ENCODE measurements around the gene BCL2L11.

The BCL2L11 gene

GRCh38 chr2:111118481-111118980, 2.2 kb upstream of the BCL2L11 start:
- DNase-seq = no peak

GRCh38 chr2:111118981-111119821, 1.5 kb upstream of the BCL2L11 start:
- peak; percentile 76 for DNase-seq

- DNase-seq = no peak
Observed at GRCh38 chr2:111119822-111120252, 877 bp upstream of the BCL2L11 start.

GRCh38 chr2:111121028-111121827, 514 bp downstream of the BCL2L11 start:
- peak; percentile 81 for DNase-seq

- peak; percentile 93 for DNase-seq
Observed at GRCh38 chr2:111121828-111122630, 1.3 kb downstream of the BCL2L11 start.

- DNase-seq = peak; percentile 73
Observed at GRCh38 chr2:111122631-111123421, 2.1 kb downstream of the BCL2L11 start.

- no peak for DNase-seq
Observed at GRCh38 chr2:111123751-111124150, 3.0 kb downstream of the BCL2L11 start.

GRCh38 chr2:111126581-111126980, 5.9 kb downstream of the BCL2L11 start:
- DNase-seq = no peak

- DNase-seq = no peak
Observed at GRCh38 chr2:111127351-111127750, 6.6 kb downstream of the BCL2L11 start.

- DNase-seq = no peak
Observed at GRCh38 chr2:111128096-111128495, 7.4 kb downstream of the BCL2L11 start.

- no peak for DNase-seq
Observed at GRCh38 chr2:111133603-111134002, 12.9 kb downstream of the BCL2L11 start.

- DNase-seq = no peak
Observed at GRCh38 chr2:111134055-111134454, 13.3 kb downstream of the BCL2L11 start.

- DNase-seq = no peak
Observed at GRCh38 chr2:111135237-111135909, 14.7 kb downstream of the BCL2L11 start.

- DNase-seq = no peak
Observed at GRCh38 chr2:111135910-111136297, 15.2 kb downstream of the BCL2L11 start.

- DNase-seq = no peak
Observed at GRCh38 chr2:111138839-111139238, 18.1 kb downstream of the BCL2L11 start.

- DNase-seq = no peak
Observed at GRCh38 chr2:111139637-111140317, 19.1 kb downstream of the BCL2L11 start.

- DNase-seq = no peak
Observed at GRCh38 chr2:111140815-111141214, 20.1 kb downstream of the BCL2L11 start.

GRCh38 chr2:111142101-111142500, 21.4 kb downstream of the BCL2L11 start:
- DNase-seq = no peak

GRCh38 chr2:111143107-111143842, 22.6 kb downstream of the BCL2L11 start:
- no peak for DNase-seq

GRCh38 chr2:111143843-111144198, 23.1 kb downstream of the BCL2L11 start:
- no peak for DNase-seq
